Measurements from ENCODE around the gene VCAM1. TPM values are rescaled to one million over a fixed set of nuclear protein-coding genes. Genes with fewer than 3 reads are reported as not detected.

Gene VCAM1
- total and polyA plus RNA-seq, 2 of the 4 experiments (the other 2 are of a cell fraction), result 10.1 to 21.1 TPM

DNA sequence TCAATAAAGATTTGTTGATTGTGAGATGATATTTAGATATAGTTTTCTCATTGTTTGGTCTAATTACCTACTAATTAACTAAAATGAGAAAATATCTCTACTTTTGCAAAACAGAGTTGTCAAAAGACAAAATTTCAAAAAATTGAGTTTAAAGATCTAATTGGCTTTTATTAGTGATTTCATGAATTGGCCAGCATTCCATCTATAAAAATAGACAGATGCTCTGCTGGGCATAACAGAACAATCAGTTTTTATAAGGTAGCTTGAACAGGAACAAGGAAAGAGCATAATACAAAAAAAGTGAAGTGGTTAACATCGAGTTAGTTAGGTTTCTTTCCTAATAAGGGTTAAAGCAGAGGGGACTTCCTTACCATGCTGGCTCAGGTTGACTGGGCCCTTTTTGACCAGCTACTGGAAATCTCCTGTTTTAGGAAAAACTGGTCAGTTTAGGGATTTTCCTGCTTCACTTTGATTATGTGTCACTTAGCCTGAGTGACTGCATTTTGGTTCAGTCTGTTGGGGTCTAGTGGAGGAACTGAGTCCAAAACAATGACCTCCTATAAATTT, 63.0 kb downstream of the VCAM1 start:
- Histone ChIP-seq H3K56ac (ENCODE audit: extremely low read depth, insufficient read depth, low read length) (no peak overlapping the region), H2BK5ac (ENCODE audit: low read depth, low read length, poor library complexity, severe bottlenecking) (no peak overlapping the region), H3K79me1 (ENCODE audit: low read depth in 1 of 2, low read length in 2 of 2) (no peaks in the 10 kb centered on the region), H3K27me3 (ENCODE audit: control insufficient read depth, insufficient read depth, low read length) (no peaks in the 10 kb centered on the region), H2AFZ (replicated peaks; ENCODE audit: low read length, poor library complexity) (no peak overlapping the region), H4K20me1 (ENCODE audit: insufficient read depth, low read length) (no peaks in the 10 kb centered on the region), H4K5ac (ENCODE audit: low read depth, low read length) (no peak overlapping the region), H3K9me1 (ENCODE audit: insufficient read depth, low read length) (no peaks in the 10 kb centered on the region), H3K23ac (ENCODE audit: low read depth, low read length) (no peak overlapping the region), H3K4me3 (ENCODE audit: insufficient read depth, low read depth, low read length) (no peak overlapping the region), H3K4ac (ENCODE audit: low read depth, low read length) (no peak overlapping the region), H2BK15ac (ENCODE audit: low read depth, low read length) (no peak overlapping the region), H2BK120ac (ENCODE audit: low read depth, low read length) (no peak overlapping the region), H2AK5ac (ENCODE audit: low read depth, low read length) (no peak overlapping the region), H3K4me2 (ENCODE audit: low read depth, low read length) (no peak overlapping the region), H3K36me3 (ENCODE audit: control insufficient read depth, insufficient read depth, low read length) (no peaks in the 10 kb centered on the region), H4K91ac (ENCODE audit: insufficient read depth, low read depth, low read length) (no peak overlapping the region), H3K9ac (ENCODE audit: low read depth, low read length) (no peak overlapping the region), H3K4me1 (ENCODE audit: control insufficient read depth, insufficient read depth, low read length) (no peaks in the 10 kb centered on the region), H2AK9ac (replicated peaks; ENCODE audit: low read depth, low read length, poor library complexity) (no peak overlapping the region), H3K14ac (replicated peaks; ENCODE audit: low read depth, low read length) (no peak overlapping the region), H3K18ac (ENCODE audit: low read depth, low read length) (no peak overlapping the region), H4K8ac (ENCODE audit: low read depth in 2 of 2, low read length in 2 of 2) (no peak overlapping the region), H3K9me3 (ENCODE audit: control insufficient read depth, insufficient read depth, low read length) (0 out of 2 replicates have a peak, but pooled peaks cover 3% of the 10 kb centered on the region), H2BK20ac (ENCODE audit: low read depth, low read length) (no peak overlapping the region), H3K27ac (ENCODE audit: insufficient read depth, low read length) (no peak overlapping the region)
- no peak for ATAC-seq (ENCODE audit: low read depth)
- no TSS peak for BruUV-seq (replicated peaks)
- ChIA-PET POLR2A (ENCODE audit: unreplicated experiment) (no interaction called here), CTCF (no interaction called here)
- TF ChIP-seq CHD1 (IDR thresholded peaks at IDR 0.05; ENCODE audit: low read depth, low read length) (no peak), MXI1 (IDR thresholded peaks at IDR 0.05; ENCODE audit: borderline replicate concordance, low read depth, low read length) (no peak), SMC3 (IDR thresholded peaks at IDR 0.05; ENCODE audit: low read depth, low read length) (no peak), MAFK (IDR thresholded peaks at IDR 0.05; ENCODE audit: low read depth, low read length) (no peak), BHLHE40 (IDR thresholded peaks at IDR 0.05; ENCODE audit: low read depth, low read length) (no peak), FOS (IDR thresholded peaks at IDR 0.05; ENCODE audit: low read depth, low read length) (no peak), POLR2A (IDR thresholded peaks at IDR 0.05; ENCODE audit: low read depth, low read length) (no peak), CTCF (conservative IDR thresholded peaks at IDR 0.05; ENCODE audit: low read depth, low read length) (no peak), NFE2L2 (IDR thresholded peaks at IDR 0.05; ENCODE audit: low read depth, low read length) (no peak), CEBPB (IDR thresholded peaks at IDR 0.05; ENCODE audit: low read depth, low read length) (no peak), RFX5 (IDR thresholded peaks at IDR 0.05; ENCODE audit: low read depth, low read length) (no peak), MAZ (IDR thresholded peaks at IDR 0.05; ENCODE audit: borderline replicate concordance, low read depth, low read length) (no peak), RCOR1 (IDR thresholded peaks at IDR 0.05; ENCODE audit: insufficient replicate concordance, low read length) (no peak)
- TF ChIP-seq, protein P1, sequence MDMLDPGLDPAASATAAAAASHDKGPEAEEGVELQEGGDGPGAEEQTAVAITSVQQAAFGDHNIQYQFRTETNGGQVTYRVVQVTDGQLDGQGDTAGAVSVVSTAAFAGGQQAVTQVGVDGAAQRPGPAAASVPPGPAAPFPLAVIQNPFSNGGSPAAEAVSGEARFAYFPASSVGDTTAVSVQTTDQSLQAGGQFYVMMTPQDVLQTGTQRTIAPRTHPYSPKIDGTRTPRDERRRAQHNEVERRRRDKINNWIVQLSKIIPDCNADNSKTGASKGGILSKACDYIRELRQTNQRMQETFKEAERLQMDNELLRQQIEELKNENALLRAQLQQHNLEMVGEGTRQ (IDR thresholded peaks at IDR 0.05; ENCODE audit: low read depth, low read length), result no peak
- in situ Hi-C loops (cut with MboI; ENCODE audit: low sequenced_read_pairs), result no loop called here
- dilution Hi-C loops (cut with HindIII; ENCODE audit: low sequenced_read_pairs, unreplicated experiment), result no loop called here
- no peak for DNase-seq
- no CpG with 5 or more reads among the region's 1 CpG for WGBS, 2 experiments (ENCODE audit: extremely low coverage in 2 of 2, insufficient read length in 1 of 2)
- intact Hi-C loops (cut with micrococcal nuclease), result no loop called here

All from IMR-90 (cell line).